Fibroblast of peridontal ligament (primary cell): Measurements from ENCODE around the gene CAP2.

Experiments used
- DNase-seq: peaks from one replicate; pipeline ENCODE4 v3.0.0-alpha.2; 2010; ENCODE audit errors: extremely low read depth

The CAP2 gene, protein sequence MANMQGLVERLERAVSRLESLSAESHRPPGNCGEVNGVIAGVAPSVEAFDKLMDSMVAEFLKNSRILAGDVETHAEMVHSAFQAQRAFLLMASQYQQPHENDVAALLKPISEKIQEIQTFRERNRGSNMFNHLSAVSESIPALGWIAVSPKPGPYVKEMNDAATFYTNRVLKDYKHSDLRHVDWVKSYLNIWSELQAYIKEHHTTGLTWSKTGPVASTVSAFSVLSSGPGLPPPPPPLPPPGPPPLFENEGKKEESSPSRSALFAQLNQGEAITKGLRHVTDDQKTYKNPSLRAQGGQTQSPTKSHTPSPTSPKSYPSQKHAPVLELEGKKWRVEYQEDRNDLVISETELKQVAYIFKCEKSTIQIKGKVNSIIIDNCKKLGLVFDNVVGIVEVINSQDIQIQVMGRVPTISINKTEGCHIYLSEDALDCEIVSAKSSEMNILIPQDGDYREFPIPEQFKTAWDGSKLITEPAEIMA

DNA sequence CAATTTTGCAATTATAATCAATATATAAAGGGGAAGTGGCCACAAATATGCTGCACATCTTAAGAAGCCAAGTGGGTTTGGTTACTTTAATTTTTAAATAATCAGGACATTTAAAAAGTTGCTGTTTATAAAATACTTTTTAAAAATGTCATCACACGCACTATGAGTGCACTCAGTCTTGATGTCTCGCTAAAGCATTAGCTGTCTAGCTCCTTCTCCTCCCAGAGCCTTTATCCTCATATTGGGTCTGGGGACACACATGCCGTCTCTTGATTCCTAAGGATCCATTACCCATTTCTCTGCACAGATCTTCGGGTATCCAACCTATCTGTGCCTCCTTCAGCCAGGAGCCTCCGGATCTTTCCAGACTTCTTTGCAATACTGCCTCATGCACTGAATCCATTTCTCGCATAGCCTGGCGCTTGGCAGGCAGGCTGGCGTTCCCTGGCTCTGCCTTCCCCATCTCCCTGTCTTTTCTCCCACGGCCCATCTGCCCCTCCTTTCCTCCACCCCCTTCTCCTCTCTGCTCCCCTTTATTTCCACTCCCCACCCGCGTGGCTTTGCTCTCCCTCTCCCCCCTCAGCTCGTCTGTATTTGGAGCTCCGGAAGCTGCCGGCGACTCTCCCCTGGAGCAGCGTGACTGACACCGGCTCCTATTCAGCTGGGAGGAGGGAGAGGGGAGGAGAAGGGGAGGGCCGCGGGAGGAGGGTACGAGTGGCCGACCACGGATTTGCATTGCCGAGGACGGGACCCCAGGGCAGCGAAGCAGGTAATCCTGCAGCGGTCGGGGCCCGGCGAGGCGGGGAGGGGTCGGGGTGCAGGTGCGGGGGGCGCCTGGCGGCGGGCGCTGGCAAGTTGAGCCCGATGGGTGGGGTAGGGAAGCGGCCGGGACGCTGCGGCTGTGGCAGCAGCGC, at the start of gene CAP2:
TSS of gene CAP2 (plus strand) at position 618 of the 914 bp plus-strand sequence. CDS start 27,961 bp downstream, outside the sequence.
- DNase-seq: peak; percentile 57

DNA sequence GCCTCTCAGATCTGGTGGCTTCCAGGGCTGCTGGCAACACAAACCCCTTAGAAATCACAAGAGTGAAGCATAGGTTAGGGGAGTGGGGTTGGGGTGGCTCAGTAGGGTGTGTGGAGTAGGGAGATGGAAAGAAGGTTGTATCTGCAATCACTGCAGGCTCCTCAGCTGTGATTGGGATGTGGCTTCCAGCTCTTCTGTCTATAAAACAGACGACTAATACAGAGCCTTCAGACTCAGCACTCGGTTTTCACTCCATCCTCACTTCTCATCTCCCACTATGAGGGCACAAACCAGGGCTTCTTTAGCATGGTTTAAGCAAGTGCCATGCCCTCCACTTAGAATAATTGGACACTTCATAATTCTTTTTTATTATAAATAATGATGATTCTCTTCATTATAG, 46.4 kb upstream of the CAP2 start:
- DNase-seq: no peak

DNA sequence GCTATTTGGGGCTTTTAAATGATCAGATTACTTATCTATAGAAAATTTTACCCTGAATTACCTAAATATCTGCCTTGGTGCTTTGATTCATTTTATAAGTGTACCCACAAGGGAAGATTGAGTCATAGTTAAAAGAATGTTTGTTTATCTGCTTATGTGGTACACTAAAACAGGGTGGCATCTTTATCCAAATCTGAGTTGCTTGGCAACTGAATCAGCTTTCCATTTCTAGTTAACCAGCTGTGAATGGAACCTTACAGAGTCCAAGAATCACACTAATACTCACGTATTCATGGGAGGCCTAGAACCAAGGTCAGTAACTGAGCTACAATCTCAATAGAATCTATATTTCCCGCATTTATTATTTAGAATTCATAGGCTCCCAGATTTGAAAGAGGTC, 44.0 kb upstream of the CAP2 start:
- DNase-seq: peak; percentile 64

DNA sequence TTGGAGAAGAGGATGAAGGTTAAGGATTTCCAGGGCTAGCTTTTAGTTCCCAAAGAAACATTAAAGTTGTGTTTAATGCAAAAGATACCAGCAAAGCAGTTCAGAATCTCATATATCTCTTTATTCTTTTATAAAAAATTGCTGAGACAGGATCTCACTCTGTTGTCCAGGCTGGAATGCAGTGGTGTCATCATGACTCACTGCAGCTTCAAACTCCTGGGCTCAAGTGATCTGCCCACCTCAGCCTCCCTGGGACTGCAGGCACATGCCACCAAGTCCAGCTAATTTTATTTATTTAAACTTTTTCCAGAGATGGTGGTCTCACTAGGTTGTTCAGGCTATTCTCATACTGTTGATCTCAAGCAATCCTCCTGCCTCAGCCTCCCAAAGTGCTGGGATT, 41.1 kb upstream of the CAP2 start:
- DNase-seq: no peak

DNA sequence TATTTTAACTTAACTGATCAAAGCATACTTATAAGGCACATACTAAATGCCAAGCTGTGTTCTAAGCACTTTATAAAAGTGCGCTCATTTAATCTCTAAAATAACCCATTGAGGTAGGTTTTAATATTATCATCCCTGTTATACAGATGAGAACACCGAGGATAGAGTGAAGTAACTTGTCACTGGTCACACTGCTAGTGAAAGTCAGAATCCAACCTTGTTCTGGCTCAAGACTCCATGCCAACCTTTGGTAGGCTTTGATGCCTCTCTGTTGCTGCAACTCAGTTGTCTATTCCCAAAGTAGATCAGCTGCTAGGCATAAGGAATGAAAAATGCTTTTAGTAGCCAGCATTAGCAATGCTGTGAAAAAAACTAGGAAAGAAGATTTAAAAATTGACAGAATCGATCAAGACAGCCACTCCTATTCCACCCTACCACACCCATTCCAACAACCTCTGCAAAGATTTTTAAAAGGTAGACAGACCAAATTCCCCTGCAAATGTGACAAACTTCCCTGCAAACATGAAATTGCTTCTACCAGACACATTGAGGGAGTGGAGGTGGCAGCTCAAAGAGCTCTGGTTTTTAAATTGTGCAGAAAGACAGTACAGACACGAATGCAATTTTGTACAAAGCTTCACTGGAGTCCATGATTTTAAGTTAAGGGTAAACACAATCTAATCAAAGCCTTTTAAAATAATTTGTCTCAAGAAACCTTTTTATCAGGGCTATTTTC, 39.8 kb upstream of the CAP2 start:
- DNase-seq: no peak

DNA sequence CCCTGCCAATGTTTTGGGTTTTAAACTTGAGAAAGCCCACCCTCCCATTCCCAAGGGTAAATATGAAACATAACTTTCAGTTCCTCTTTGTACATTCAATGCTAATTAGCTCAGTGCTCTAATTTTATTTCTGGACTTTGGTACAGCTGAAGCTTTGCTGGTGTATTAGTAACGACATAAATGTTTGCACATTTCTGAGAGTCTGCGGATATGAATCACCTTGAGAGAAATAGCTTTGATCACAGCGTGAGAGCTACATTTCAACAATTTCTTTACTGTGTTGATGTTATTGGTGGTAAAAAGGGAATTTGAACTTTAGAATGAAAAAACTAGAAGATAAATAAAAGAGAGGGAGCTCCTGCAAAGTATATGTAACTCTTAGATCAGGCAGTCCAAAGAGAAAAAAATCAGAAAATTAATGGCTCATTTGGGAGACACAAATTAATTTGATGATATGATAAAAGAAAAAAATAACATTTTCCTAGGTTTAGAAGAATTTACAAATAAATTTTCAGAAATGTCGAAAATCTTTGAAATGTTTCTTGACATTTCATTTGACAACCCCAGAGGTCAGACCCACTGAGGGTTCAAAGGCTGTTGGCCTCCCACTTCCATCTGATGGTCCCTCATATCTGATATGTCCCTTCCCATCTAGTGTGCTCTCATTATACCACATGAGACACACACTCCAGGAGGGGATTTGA, 38.5 kb upstream of the CAP2 start:
- peak; percentile 87 for DNase-seq

DNA sequence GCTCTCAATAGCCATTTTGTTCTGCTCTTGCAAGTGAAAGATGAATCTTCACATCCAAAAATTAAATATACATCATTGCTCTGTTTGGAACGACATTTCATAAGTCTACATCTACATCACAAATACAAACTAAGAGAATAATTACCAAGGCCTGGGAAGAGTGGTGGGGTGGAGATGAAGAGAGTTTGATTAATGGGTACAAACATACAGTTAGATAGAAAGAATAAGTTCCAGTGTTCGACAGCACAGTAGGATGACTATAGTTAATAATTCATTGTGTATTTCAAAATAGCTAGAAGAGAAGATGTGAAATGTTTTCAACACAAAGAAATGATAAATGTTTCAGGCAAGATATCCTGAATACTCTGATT, 38.0 kb upstream of the CAP2 start:
- DNase-seq: no peak

DNA sequence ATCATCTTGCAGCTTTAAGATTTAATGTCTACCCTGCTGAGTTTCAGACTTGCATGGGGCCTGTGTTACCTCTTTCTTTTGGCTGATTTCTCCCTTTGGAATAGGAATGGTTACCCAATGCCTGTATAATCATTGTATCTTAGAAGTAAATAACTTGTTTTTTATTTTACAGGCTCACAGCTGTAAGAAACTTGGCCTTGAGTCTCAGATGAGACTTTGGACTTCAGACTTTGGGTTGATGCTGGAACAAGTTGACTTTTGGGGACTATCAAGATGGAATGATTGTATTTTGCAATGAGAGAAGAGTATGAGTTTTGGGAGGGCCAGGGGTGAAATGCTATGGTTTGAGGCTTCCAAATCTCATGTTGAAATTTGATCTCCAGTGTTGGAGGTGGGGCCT, 34.9 kb upstream of the CAP2 start:
- DNase-seq: no peak

DNA sequence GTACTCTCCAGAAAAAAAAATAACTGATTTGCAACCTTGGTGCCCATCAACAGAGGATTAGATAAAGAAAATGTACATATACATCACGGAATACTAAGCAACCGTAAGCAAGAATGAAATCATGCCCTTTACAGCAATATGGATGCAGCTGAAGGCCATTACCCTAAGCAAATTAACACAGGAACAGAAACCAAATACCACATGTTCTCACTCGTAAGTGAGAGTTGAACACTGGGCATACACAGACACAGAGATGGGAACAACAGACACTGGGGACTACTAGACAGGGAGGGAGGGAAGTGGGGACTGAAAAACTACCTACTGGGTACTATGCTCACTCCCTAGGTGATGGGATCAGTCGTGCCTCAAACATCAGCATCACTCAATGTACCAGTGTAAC, 32.8 kb upstream of the CAP2 start:
- no peak for DNase-seq

DNA sequence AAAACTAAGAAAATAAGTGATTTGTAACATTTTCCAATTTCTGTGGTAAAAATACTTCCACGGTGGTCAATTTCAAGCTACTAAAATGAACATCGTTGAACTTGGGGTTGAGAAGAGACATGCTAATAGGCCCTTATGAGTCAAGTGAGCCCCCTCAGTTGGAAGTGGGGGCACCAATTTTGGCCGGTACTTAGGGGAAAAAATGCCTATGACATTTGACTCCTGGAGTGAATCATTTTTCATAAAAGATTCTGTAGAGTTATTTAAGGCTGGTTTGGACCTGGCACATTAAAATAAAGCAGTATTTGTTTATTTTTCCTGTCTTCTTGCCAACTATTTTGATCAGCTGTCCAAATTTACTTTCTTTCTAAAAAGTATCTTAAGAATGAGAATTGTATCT, 32.4 kb upstream of the CAP2 start:
- peak; percentile 81 for DNase-seq

DNA sequence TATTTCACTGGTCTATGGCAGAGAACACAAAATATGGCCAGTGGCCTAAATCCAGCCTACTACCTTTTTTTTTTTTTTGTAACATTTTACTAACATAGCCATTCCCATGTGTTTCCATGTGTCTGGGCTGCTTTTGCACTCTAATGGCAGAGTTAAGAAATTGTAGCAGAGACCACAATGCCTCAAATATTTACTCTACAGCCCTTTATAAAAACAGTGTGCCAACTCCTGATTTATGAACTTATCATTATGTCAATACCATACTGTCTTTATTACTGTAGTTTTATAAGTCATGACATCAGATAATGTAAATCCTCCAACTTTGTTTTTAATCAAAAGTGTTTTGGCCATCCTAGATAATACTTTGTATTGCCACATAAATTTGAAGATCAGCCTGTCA, 27.4 kb upstream of the CAP2 start:
- peak; percentile 75 for DNase-seq

DNA sequence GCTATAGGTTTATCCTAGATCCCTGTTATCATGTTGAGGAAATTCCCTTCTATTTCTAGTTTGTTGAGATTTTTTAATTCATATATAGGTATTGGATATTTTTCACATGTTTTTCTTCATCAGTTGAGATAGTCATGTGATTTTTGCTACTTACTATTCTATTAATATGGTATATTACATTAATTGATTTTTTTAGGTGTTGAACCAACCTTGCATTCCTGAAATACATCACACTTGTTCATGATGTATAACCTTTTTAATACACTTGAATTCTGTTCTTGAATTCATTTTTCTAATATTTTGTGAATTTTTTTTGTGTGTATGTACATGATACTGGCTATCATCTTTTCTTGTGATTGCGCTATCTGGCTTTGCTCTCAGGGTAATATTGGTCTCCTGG, 25.5 kb upstream of the CAP2 start:
- no peak for DNase-seq

DNA sequence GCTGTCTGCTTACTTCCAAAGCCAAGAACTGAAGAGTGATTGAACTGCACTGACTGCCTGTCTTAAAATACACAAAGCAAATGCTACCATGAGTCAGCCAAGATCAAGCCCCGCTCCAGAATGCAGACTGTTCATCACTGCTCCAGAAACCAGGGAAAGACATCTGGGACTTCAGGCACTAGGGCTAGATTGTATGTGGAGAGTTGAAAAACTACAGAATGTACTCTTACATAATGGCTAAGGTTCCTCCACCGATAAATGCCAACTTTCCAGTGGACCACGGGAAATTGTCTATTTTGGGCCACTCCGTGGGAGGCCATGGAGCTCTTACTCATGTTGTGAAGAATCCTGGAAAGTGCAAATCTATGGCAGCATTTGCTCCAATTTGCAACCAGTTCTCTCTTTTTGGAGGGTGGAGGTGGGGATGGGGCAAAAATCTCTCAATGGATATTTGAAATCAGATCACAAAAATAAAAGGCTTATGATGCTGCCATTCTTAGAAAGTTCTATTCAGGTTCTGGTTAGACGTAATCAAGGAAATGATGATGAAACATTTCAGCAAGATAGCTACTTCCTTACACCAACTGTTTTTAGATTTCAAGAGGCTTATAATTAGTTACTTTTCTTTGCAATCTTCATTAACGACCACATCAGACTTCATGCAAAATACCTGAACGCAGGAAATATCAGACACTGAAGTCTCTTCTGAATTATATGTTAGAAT, 11.8 kb upstream of the CAP2 start:
- peak; percentile 74 for DNase-seq

DNA sequence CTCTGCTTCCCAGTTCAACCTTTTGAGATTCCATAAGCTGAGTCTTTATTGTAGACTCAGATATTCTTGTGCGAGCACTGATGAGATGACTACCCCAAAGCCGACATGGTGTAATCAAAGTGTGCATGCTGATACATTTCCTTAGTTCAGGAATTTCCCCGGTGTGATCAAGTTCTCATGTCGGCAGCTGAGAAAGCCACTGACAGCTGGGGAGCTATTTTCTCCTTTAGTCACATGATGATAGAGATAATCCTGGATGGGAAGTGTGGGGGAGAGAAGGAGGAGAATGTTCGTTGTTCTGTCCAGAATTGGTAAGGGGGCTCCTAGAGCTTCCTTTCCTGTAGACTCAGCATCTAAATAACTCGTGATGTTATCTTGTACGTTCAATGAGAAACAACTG, 7.7 kb upstream of the CAP2 start:
- peak; percentile 14 for DNase-seq

DNA sequence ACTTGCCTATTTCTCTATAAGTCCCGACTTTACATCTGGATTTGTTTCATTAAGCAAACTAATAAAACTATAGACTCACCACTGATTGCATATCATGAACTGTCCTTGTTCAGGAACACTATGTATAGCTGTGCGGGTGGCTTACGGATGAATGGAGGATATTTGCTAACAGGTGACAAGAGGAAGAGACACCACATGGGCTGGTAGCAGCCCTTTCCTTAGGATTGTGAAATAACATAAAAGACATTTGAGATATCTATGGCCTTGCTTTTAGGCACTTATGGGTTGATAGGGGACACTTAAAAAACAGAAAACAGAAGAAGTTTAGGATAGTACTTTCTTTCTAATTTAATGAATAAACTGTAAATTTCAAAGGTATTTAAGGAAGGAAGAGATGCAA, 5.0 kb upstream of the CAP2 start:
- no peak for DNase-seq

DNA sequence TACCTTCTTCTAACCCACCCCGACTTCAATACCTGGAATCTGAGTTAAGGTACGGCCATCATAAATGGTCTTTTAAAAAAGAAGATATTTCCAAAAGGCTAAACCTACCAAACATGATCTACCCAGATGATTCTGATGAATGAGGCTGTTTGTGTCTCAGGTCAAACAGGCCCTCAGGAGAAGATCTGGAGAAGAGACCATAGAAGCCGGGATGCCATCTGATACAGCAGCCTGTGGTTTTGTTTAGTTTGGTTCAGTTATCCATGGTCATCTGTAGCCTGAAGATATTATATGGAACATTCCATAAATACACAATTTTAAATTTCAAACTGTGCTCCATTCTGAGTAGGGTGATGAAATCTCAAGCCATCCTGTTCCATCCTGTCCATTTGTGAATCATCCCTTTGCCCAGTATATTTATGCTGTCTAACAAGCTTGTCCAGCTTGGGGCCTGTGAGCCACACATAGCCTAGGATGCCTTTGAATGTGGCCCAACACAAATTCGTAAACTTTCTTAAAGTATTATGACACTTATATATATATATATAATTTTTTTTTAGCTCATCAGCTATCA, 4.0 kb upstream of the CAP2 start:
- DNase-seq: peak; percentile 69

DNA sequence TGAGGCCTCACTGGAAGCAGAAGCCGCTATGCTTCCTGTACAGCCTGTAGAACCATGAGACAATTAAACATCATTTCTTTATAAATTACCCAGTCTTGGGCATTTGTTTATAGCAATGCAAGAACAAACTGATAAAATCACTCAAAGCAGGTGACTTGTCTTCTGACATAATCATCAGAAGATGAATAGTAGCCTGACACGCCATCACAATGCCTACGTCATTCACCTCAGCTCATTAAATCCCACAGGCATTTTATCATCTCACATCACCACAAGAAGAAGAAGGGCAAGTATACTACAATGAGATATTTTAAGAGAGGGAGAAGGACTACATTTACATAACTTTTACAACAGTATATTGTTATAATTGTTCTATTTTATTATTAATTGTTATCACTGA, 3.1 kb upstream of the CAP2 start:
- DNase-seq: no peak

DNA sequence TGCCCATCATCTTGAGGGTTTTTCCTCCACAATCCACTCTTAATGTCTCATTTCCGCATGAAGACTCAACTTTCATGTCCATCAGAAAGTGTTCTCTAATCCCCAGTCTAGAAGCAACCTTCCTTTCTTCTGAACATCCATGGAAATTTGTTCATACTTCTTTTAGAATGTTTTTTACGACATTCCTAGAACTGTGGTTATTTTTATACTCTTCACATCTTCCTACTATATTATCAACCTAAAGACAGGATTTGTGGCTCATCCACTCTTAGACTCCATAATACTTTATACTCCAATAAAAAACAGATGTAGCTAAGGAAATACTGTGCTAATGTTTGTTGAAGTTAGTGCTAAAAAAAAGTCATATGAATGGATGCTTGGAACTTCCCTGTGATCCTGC, 1.4 kb upstream of the CAP2 start:
- DNase-seq: no peak

DNA sequence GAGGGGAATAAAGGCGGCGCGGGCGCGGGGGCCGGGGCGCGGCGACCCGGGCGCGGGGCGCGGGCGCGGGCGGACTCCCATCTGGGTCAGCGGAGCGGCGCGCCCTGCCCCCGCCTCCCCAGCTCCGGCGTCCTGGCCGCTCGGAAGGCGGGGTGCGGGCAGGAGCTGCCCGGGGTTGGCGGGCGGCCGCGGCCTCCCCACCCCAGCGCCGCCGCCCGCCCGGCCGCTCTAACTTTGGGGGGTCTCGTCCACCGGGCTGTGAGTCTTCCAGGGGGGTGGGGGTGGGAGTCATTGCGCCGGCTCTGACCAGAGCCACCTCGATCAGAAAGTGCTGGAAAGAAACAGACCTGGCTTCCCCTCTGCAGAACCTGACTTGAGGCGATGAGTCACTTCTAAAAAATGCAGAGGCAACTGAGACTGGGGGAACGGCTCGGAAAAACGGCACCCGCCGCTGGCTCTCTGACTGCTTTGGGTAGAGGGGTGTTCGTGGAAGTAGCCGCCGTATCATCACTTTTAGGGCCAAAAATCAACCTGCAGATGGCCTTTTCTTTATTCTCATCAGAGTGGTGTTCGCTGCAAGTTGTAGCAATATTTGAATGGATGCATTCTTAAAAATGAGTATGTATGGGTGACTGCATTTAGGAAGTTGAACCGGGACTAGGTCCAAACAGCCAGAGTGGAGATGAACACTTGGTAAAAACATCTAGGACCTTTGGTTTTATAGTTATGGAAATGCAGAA, 667 bp downstream of the CAP2 start:
- peak; percentile 71 for DNase-seq

DNA sequence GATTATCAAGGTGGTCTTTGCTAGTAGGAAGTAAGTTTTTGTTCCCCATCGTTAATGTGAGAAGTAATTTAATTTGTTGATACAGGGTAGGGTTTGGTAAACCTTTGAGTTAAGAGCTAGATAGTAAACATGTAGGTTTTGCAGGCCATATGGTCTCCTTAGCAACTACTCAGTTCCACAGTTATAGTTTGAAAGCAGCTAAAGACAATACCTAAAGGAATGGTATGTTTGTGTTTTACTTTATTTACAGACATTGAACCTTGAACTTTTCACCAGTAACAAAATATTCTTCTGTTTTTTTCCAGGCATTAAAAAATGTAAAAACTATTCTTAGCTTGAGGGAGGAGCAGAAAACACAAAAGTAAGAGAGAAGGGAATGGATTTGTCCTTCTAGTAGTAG, 1.7 kb downstream of the CAP2 start:
- no peak for DNase-seq
